Measurements from ENCODE around the gene HAUS8.

- TF ChIP-seq POLR2A (IDR thresholded peaks at IDR 0.05; ENCODE audit: low read length) = no peak
- TF ChIP-seq GATA1 (IDR thresholded peaks at IDR 0.05; ENCODE audit: low read depth, low read length) = no peak
Observed at GRCh38 chr19:17025361-17025760, 49.9 kb downstream of the HAUS8 start.
